HCT116 (cell line): ENCODE data around the gene EML1.

Experiments used
- CEBPB ChIP-seq: IDR thresholded peaks from 2 replicates; pipeline ENCODE4 v1.6.1; 2012; ENCODE audit warnings: low read depth
- CTCF ChIP-seq, 3 experiments: fragments of 200-600 bp in 1 of 3; sonication (generic) in 1 of 3; IDR thresholded peaks in 2 of 3; conservative IDR thresholded peaks in 1 of 3; 2 replicates each; pipeline ENCODE4 v1.5.1; 2012 to 2017; ENCODE audit warnings: low read depth in 2 of 3, low read length in 2 of 3, antibody characterized with exemption in 1 of 3, borderline replicate concordance in 1 of 3, control low read depth in 1 of 3, mild to moderate bottlenecking in 1 of 3, mixed read lengths in 1 of 3, mixed run types in 1 of 3, moderate library complexity in 1 of 3; ENCODE audit not compliant: insufficient read depth in 1 of 3
- EZH2 ChIP-seq: fragments of 200-600 bp; sonication (generic); IDR thresholded peaks from 2 replicates; pipeline ENCODE4 v1.6.1; 2017; ENCODE audit warnings: antibody characterized with exemption, mixed run types
- EZH2phosphoT487 ChIP-seq: fragments of 200-600 bp; IDR thresholded peaks from 2 replicates; pipeline ENCODE4 v1.6.1; 2018; ENCODE audit warnings: antibody characterized with exemption, borderline replicate concordance
- JUND ChIP-seq: IDR thresholded peaks from 2 replicates; pipeline ENCODE4 v1.6.1; 2012
- MAX ChIP-seq: IDR thresholded peaks from 2 replicates; pipeline ENCODE4 v1.6.1; 2012
- POLR2AphosphoS5 ChIP-seq: IDR thresholded peaks from 2 replicates; pipeline ENCODE4 v1.6.1; 2011; ENCODE audit warnings: mild to moderate bottlenecking, low read depth, low read length, moderate library complexity
- YY1 ChIP-seq: IDR thresholded peaks from 2 replicates; pipeline ENCODE4 v1.6.1; 2011; ENCODE audit warnings: low read length, low read depth, moderate library complexity, mild to moderate bottlenecking; ENCODE audit not compliant: insufficient replicate concordance; ENCODE audit errors: extremely low read depth
- ZBTB33 ChIP-seq: IDR thresholded peaks from 2 replicates; pipeline ENCODE4 v1.6.1; 2011; ENCODE audit warnings: mild to moderate bottlenecking, low read length, moderate library complexity; ENCODE audit not compliant: insufficient replicate concordance; ENCODE audit errors: extremely low read depth

- TF ChIP-seq YY1 (no peak), EZH2 (no peak), CTCF (IDR thresholded peaks at IDR 0.05 in 2 of 3, conservative IDR thresholded peaks at IDR 0.05 in 1 of 3; ENCODE audit: borderline replicate concordance in 1 of 3, insufficient read depth in 1 of 3, low read depth in 2 of 3, low read length in 2 of 3) (no peak), ZBTB33 (no peak), POLR2AphosphoS5 (no peak), EZH2phosphoT487 (no peak), JUND (no peak), CEBPB (no peak), MAX (no peak)
Measured at GRCh38 chr14:99950181-99950580, 157.0 kb downstream of the EML1 start.
